Peyer's patch (tissue), 4 donors: ENCODE measurements around the gene CHIC2.

ENCODE experiments used
- CTCF ChIP-seq, 6 experiments: fragments of 450-650 bp in 4 of 6; fragments of 200-600 bp in 2 of 6; sonication (generic) in 1 of 6; IDR thresholded peaks; one replicate each; pipeline ENCODE4 v1.5.1; 2017 to 2019; ENCODE audit warnings: antibody characterized with exemption in 6 of 6, mild to moderate bottlenecking in 3 of 6, moderate library complexity in 1 of 6
- POLR2A ChIP-seq, 2 donors: fragments of 450-650 bp; IDR thresholded peaks; one replicate each; pipeline ENCODE4 v1.5.1; 2017; ENCODE audit warnings: antibody characterized with exemption in 2 of 2, mild to moderate bottlenecking in 2 of 2, moderate library complexity in 2 of 2

GRCh38 chr4:54056360-54056759 lies 8.0 kb downstream of the CHIC2 start:
- no peak for TF ChIP-seq CTCF (IDR thresholded peaks at IDR 0.05)
- TF ChIP-seq POLR2A (IDR thresholded peaks at IDR 0.05), result no peak
